Renal cortex interstitium (tissue), 11 donors: ENCODE results near the gene CHAD. TPM values are rescaled to one million over a fixed set of nuclear protein-coding genes. Genes with fewer than 3 reads are reported as not detected.

ENCODE experiments used
- DNase-seq, 11 donors: peaks; one replicate each; pipeline ENCODE4 v3.0.0-alpha.2; 2013; ENCODE audit warnings: low read depth in 9 of 11, low spot score in 4 of 11; ENCODE audit errors: extremely low read depth in 1 of 11
- polyA plus RNA-seq, 3 donors: library from polyadenylated mRNA; unstranded; fragments of 120-200 nt; gene quantifications; one replicate each; pipeline ENCODE4 v1.2.1, GENCODE V29; 2013; ENCODE audit not compliant: insufficient read length in 3 of 3

The CHAD gene
- polyA plus RNA-seq, 3 donors, result 2.1 to 5.4 (median 2.2) TPM

DNA sequence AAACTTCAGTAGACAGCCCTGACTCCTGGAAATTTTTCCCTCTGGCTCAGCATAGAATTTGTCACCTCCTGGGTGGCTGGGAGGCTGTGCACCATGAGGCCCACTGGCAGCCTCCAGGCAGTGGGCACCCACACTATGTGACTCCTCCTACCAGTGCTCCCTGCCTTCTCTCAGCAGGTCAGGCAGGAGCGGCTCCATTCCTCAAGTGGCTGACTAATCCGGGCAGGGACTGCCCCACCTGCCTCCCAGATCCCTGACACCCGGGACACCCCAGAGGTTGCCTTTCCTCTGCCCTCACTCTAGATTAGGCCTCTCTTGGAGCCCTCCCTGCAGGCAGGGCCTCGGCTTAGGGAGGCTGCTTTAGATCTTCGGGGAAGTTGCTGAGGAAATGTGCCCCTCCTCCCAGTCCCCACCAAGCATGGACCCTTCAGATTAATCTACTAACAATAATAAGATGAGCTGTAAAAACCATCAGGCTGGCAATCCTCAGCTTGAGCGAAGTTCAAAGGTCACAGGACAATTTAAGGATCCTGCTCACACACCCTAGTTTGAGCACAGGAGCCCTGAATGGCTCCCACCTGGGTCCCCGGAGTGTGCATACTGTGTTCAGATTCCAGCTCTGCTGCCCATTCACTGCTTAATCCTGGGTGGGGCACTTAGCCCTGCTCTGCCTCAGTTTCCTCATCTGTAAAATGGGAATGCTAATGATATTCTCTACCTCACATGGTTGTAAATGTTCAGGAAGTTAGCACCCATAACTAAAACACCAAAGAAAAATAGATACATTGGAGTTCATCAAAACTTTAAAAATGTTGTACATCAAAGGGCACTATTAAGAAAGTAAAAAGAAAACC lies 29.6 kb upstream of the CHAD start:
- DNase-seq, result no peak

DNA sequence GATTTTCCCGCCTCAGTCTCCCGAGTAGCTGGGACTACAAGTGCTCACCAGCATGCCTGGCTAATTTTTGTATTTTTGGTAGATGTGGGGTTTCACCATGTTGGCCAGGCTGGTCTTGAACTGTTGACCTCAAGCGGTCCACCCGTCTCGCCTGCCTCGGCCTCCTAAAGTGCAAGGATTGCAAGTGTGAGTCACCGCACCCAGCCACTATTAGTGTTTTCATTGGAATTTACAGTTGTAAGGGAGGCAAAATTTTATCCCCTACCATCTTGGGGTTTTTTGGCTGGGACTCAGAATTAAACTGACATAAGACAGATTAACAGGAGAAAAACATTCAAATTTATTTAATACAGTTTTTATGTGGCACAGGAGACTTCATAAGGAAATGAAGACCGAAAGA lies 27.2 kb upstream of the CHAD start:
- no peak for DNase-seq

DNA sequence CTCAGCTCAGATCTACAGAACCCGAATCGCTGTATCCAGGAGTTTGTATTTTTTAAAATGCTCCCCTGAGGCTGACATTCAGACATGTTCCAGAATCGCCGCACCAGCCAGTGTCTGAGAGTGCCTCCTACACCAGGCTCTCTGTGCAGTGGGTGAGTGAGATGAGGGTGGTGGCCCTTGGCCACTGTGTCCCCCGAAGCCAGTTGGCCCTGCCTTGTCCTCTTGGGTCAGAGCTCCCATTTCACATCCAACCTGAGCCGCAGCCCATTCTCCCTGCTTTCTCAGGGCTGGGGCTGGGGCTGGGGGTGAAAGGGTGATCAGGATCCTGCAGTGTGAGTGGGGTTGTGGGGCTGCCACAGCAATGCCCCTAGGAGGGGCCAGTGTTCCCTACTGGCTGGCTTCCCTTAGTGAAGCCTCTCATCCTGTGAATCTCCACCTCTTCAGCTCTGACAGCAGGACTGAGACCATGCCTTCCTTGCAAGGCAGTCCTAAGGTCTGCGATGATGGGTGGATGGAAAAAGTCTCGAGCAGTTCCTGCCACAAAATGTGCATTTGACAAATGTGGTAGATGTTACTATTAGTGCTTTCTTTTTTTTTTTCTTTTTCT lies 26.6 kb upstream of the CHAD start:
- no peak for DNase-seq

DNA sequence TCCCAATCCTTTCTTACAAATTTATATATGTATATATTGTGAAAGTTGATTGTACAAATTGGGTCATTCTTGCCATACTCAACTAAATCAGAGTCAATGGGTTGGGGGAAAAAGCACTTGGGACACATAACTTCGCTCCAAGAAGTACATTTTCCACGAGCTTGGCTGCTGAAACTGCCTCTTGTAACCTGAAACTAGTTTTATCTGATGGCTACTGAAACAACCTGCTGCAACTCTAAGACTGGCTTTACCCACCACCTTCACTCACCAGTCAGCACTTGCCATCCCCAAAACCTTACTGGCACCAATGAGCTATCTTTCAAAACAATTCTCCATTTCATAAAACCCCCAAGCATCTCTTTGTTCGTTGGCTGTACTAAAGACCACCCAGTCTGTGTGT lies 25.1 kb upstream of the CHAD start:
- DNase-seq, result no peak

DNA sequence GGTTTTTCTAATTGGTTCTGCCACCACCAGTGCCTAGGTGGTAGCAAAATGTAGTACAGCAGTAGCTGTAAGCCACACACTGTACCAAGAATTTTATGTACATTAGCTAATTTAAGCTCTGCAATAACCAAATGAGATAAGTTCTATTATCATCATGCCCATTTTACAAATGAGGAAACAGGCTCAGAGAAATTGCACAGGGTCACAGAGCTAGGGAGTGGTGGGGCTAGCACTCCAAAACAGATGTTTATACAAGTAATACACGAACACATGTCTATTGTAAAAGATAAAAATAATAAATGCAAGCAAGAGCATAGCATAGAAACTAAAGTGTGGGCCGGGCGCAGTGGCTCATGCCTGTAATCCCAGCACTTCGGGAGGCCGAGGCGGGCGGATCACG lies 23.5 kb upstream of the CHAD start:
- no peak for DNase-seq

DNA sequence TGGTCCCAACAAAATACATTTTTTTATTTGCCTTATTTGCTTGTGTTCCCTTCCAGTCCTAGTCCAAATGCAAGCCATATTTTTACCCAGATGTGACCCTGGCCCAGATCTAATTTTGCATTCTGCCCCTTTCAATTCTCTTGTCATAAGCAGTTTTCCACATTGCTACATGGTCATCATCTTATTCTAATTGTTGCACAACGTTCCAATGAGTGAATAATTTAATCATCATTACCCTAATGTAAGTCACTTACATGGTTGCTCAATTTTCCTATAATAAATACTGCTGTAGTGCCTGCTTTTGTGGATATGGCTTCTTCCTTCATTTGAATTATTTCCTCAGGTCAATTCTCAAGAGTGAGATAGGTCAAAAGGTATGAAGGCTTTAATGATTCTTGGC lies 22.8 kb upstream of the CHAD start:
- no peak for DNase-seq

DNA sequence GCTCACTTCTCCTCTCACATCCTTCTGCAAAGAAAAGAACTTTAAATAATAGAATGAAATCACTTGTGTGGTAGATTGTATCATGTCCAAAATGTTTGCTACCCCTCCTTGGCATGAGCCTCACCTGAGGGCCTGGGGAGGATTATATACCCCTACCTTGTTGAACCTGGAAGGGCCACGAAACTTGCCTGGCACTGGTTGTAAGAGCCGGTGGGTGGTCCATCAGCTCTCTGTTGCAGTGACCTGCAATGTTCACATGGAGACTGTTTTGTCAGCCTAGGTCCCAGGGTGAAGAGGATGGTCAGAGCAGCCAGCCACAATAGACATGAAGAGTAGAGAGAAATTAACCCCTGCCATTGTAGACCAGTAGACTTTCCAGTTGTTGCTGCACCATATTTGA lies 20.2 kb upstream of the CHAD start:
- DNase-seq, result no peak

DNA sequence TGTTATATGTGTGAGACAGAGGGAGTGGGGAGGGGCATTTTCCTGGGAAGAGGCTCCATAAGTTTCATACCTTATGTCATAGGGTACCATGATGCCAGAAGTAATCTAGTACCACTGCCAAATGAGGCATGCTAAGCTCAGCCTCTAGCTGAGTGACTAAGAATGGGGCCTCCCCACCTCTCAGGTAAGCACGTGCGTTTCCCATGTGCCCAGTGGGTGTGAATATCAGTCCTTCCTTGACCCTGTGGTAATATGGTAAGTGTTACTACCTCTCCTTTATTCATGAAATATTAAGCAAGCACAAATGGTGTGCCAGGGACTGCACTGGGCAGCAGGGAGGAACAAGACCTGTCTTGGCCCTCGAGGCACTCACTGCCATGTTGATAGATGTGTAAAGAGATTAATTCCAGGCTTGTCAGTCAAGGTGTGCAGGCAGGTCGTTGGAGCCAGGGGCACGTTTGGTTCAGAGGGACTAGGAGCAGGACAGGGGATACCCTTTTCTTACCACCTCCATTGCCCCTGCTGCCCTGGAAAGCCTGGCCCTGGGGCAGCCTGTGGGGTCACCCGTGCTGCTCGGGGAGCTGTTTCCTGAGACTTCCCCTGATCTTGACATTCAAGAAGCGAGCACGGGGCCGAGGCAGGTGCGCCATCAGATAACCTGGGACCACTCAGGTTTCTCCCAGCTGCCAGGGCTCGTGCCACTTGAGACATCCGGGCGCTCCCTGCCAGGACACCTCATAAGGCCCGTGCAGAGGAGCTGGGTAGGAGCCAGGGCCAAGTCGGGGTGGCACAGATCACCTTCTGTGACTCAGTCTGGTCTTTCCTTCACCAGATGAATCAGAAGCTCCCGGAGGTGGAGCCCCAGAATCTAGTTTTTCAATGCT lies 18.8 kb upstream of the CHAD start:
- DNase-seq, result no peak

DNA sequence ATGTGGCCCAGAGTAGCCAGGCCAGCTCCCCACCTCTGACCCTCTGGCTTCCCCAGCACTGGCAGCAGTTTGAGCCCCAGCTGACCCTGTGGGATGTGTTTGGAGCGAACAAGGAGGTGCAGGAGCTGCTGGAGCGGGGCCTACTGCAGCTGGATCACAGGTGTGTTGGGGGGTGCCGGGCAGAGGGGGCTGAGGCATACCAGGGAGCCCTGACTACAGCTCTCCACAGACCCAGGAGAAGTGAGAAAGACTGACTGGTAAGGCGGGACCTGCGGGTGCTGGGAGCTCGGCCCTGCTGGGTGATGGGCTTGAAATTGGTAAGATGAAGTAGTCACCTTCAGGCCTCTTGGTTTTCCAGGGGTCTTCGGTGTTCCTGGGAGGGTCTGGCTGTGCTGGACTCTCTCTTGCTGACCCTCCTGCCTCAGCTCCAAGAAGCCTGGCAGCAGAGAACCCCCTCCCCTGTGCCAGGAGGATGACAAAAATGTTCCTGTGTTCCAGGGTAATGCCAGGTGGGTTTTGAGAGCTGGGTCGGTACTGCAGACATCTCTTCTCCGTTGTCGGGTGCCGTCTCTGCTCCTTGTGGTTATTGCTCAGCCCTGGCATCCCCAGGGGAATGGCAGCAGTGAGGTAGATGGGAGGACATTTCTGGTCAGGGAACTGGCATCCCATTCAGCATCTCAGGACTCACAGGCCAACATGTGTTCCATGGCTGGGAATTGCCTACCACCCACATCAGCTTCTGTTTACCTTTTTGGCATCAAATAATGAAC lies 15.9 kb upstream of the CHAD start:
- no peak for DNase-seq

DNA sequence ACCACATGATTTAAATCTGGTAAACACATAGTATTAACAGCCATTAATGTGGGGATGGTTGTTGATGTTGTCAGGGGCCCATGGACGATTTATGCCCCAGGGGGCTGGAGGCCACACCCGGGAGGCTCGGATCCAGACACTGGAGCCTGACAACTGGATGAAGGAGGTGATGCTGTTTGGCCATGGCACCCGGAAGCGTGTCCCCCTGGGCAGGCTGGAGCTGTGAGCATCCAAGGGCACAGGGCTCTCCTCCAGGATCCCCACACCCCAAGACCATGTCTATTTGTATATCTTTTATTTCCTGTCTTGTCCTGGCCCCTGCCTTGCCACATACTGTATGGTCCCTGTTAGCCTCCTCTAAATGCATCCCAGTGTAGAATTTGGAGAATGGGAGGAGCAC lies 14.6 kb upstream of the CHAD start:
- no peak for DNase-seq

DNA sequence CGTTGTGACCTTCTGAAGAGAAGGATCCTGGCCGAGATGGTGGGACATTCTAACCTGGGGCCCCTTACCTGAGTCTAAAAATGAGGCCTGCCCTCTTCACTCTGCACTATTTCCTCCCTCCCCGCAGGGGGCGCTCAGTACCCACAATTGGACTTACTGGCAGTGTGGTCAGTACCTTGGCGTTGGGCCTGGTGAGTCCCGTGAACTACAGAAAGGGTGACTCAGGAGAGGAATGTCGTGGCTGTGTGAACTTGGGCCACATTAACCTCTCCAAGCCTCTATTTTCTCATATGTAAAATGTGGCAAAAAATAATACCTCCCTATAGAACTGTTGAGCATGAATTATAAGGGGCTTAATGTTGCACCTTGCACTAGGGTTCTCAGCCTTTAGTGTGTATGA lies 13.8 kb upstream of the CHAD start:
- DNase-seq, result peak in 9 of 11 donors; percentile 54 to 90 (median 74)

DNA sequence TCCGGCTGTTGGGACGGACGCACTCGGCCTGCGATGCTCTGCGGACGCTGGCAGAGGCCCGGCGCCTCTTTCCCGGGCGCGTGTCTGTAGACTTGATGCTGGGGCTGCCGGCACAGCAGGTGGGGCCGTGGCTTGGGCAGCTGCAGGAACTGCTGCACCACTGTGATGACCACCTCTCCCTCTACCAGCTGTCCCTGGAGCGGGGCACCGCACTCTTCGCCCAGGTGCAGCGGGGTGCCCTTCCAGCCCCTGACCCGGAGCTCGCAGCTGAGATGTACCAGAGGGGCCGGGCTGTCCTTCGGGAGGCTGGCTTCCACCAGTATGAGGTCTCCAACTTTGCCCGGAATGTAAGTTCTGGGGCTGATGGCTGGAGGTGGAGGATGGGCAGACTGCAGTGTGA lies 13.4 kb upstream of the CHAD start:
- no peak for DNase-seq

DNA sequence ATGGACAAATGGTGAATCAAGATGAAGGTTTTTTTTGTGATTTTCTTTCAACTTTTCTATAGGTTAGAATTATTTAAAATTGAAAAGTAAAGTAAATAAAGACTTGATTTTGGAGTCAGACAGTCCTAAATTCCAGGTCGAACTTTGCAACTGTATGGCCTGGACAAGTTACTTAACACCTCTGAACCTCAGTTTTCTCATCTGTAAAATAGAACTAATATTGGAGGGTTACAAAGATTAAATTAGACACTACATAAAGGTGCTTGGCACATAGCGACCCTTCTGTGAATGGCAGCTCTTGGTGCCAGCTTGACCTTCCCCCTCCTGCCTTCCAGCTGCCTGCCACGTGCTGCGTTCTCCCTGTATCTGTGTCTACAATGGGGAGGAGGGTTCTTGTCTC lies 13.0 kb upstream of the CHAD start:
- no peak for DNase-seq

DNA sequence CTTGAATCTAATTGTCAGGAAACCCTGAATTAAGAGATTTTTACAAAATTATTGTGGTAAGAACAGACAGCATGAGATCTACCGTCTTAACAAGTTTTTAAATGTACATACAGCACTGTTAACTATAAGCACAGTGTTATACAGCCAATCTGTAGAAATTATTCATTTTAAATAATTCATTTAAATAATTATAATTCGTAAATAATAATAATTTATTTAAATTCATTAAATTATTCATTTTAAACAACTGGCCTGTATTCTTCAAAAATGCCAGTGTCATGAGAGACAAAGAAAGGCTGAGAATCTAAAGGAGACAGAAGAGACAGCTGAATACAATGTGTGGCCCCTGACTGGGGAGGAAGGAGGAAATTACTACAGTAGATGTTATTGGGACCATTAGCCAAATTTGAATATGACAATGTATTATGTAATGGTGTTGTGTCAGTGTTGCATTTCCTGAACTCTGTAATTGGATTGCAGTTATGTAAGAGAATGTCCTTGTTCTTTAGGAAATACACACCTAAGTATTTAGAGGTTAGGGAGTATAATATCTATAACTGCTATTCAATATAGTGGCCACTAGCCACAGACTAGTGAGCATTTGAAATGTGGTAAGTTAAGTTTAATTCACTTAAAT lies 12.3 kb upstream of the CHAD start:
- no peak for DNase-seq

DNA sequence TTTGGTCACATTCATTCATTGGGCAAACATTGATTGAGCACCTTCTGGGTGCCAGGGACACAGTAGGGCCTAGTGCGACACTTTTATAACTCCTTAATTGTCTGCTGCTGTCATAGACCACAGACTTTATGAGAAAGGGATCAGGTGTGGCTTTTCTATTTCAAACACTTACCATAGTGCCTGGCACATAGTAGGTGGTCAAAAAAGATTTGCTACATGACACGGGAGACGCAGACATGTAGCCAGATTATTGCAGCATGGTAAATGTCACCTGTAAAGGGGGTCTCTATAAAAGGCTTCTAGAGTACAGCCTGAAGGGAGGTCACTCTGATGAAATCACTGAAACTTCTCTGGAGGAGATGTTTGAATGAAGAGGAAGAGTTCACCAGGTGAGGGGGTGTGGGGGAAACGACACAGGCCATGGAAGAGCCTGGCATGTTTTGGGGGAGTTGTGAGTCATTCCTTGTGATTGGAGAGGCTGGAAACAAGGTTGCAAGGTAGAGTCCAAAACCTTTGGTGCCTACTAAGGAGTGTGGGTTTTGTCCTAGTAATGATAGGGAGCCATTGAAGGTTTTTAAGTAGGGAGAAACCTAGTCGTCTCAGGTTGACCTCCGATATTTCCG lies 11.6 kb upstream of the CHAD start:
- no peak for DNase-seq

DNA sequence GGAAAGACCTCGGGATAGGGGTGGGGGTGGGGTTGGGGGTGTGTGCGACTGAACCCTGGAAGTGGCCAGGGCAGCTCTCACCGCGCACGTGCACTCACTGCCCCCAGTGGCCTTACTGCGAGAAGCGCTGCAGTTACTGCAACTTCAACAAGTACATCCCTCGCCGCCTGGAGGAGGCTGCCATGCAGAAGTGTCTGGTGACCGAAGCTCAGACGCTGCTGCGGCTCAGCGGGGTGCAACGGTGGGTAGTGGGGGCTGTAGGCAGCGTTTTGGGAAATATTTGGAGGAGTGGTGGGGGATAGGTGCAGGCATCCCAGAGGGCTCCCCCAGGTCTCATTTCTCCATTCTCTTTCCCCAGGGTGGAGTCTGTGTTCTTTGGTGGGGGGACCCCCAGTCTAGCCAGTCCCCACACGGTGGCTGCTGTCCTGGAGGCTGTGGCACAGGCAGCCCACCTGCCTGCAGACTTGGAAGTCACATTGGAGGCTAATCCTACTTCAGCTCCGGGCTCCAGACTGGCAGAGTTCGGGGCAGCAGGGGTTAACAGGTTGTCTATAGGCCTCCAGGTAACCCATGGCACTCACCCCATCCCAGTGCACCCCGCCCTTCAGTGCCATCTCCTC lies 11.0 kb upstream of the CHAD start:
- DNase-seq, result peak in 7 of 11 donors; percentile 56 to 80 (median 73)

DNA sequence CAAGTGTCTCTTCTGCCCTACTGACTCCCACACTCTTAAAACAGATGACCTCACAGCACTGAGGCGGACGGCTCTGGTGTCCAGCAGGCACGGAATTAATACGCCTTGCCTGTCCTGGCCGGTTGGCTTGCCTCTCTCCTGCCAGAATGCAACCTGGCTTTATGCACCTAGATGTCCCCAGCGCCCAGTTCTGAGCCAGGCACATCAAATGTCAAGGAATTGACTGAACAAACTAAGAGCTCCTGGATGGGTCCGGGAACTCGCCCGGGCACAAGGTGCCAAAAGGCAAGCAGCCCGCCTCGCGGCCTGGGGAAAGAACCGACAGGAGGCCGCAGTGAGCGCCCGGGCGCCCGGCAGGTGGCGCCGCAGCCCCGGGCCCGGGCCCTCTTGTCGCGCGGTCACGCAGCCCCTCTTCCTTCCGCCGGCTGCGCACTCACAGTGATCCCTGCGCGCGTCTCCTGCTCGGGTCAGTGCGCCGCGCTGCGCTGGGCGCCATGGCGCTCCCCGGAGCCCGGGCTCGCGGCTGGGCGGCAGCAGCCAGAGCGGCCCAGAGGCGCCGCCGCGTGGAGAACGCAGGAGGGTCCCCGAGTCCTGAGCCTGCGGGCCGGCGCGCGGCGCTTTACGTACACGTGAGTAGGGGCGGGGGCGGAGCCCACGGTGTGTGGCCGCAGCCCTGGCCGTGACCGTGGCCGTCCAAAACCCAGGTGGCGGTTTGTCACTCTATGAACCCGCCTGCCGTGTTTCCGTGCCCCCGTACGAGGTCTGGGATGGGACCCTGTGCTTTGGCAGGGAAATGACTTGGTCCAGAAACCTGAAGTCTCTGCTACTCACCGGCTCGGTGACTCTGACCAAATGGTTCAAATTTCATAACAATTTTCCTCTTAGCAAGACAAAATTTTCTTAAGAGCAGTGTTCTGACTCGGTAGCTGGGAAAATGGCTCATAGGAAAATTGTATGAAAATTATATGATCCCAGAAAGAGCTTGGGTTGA lies 10.0 kb upstream of the CHAD start, which contains the start of gene RSAD1:
Gene RSAD1 (plus strand): TSS at position 470 of the 991 bp plus-strand sequence. CDS start 25 bp downstream, at position 495.
- peak; percentile 69 to 87 (median 84) for DNase-seq
